AG08396 (cell line): ENCODE data around the gene ZMYND11.

ENCODE experiments used
- DNase-seq: peaks from one replicate; pipeline ENCODE4 v3.0.0; 2012; ENCODE audit warnings: low spot score, mixed read lengths

Gene ZMYND11

DNA sequence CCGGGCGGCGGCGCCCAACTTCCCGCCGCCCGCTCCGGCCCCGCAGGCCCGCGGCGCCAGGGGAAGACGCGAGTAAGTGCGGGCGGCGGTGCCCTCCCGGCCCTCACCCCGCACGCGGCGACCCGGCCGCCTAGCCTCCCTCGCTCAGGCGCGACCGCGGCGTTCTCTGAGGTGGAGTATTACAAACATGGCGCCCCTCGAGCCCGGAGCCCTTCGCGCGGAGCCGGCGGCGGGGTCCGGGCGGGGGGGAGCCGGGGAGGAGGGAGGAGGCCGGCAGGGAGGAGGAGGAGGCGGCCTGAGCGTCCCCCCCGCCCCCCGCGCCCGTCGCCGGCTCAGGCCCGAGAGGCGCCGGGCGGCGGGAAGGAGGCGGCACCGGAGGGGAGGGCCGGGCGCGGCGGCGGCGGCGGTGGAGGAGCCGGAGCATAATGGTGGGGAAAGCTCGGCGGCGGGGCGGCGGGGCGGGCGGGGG is at the start of gene ZMYND11:
ZMYND11 (plus strand) TSS at position 324 of the 469 bp plus-strand sequence. CDS start 44,558 bp downstream, outside the sequence.
- peak; percentile 84 for DNase-seq

DNA sequence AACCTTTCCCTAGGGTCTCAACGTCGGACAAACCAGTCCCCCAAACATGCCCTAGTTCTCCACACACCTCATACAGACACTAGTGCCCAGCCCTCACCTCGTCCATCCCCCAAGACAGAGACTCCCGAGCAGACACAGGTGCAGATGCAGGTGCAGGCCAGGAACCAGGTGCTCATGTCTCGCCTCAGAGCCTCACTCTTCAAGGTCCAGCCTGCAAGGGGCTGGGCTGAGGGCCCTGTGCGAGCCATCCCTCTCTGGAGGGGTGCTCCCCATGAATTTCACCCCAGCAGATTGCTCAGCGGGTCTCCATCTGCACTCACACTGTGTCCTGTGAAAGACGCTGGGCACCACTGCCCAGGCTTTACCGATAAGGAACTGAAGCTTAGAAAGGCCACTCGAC is 49.2 kb upstream of the ZMYND11 start:
- no peak for DNase-seq

DNA sequence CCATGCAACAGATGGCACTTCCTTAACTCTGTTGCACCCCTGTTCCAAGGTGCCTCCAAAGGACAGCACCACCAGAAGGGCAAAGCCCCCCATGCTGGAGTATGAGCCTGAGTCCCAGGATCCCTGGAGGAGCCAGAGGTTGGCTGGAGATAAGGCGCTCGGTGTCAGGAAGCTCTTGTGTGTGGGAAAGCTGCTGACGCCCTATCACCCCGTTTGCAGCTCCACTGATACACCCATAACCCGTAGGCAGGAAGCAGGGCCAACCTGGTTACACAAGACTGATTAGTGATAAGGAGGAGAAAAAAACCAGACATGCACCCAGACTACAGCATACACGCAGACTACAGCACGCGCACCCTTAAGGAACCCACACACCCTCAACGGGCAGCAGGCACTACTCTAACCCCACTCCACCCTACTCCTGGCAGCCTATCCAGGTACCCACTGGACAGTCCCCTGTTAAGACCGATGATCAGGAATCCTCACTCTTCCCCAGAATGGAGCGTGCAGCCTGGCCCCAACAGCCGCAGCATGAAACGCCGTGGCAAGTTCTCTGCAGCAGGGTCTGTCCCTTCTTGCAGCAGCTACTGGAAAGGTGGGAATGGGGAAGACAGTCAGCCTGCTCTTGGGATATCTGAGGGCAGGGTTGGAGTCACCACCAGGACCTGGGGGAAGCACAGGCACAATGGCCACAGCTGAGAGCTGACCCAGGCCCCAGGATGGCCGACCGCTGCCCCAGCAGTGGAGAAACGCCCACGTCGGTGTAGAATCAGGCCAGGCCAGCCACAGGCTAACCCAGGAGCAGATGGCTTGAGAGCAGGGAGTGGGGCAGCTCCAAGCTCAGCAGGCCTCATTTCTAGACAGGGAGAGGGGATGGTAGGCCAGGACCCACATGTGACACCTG is 47.8 kb upstream of the ZMYND11 start:
- no peak for DNase-seq

DNA sequence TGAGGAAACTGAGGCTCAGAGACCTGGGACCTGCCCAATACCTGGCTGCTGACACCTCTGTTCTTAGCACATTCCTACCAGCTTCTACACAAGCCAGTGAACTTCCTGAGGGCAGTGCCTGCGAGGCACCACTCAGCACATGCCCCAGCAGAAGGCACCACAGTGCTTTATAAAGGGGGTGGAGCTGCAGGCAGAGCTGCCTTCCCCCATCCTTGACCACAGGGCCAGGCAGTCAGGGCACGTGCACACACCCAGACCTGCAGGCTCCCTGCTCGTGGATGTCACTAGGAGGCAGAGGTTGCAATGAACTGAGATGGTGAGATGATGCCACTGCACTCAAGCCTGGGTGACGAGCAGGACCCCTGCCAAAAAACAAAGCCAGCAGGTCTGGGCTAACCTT is 47.0 kb upstream of the ZMYND11 start:
- no peak for DNase-seq

DNA sequence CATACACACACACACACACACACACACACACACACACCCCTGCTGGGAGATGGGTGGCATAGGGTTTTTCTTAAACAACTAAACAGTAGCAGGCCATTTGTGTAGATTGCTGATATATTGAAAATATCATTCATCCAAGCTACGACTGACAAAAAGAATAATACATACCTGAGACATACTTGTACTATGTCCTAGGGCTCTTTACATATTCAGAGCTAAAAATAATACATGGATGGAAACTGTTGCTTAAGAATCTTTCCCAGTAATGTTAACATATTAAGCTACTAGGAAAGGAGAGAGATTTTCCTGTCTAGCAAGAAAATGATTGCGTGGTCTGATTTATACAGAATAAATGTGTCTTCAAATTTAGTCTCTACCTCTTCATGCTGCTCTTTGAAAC is 46.0 kb upstream of the ZMYND11 start:
- DNase-seq: no peak

DNA sequence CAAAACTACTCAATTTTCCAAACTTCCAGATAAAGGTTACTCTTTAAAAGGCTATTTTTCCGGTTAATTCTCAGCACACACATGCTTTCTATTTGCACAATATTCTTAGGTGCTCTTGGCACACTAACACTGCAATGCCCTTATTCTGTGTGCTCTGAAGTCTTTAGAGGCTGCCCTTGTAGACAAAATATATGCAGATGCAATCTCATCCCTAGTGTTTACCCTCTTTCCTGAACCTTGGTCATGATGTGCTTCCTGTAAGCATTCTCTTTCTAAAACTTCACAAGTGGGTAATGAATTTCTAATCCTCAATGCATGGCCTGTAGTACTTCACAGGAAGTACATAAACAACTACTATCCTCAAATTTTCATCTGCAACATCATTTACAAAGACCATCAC is 45.1 kb upstream of the ZMYND11 start:
- no peak for DNase-seq

DNA sequence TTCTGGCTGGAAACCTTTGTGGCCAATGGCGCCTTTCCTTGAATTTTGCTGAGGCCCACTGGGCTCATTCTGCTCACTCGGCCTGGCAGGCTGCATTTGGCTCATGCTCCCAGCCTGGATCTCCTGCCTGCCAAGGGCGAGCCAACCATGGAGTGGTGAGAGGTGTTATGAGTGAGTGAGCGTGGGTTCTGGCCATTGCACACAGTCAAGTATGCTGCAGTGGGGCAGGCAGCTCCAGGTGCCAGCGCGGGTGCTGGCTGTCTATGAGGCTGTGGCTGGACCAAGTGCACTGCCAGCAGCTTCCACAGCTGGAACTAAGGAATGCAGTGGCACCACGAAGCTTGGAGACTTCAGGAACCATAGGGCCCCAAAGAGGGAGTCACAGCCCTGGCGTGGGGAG is 43.9 kb upstream of the ZMYND11 start:
- DNase-seq: no peak

DNA sequence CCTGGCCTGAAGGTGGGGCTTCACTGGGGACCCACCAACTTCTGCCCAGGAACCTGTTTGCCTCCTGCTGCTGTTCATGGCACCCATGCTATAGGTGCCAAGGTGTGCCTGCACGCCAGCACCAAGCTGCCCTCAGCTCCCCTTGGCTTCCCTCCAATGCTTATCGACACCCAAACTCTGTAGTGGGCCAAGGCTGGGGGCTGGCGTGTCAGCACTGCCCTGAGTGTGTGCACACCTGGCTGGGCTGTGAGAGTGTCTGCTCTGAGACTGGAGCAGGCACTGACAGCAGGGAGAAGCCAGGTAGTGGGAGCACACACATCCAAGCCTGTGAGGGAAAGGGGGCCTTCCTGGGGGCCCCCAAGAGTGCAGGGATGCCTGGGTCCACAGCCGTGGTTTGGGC is 43.1 kb upstream of the ZMYND11 start:
- no peak for DNase-seq

DNA sequence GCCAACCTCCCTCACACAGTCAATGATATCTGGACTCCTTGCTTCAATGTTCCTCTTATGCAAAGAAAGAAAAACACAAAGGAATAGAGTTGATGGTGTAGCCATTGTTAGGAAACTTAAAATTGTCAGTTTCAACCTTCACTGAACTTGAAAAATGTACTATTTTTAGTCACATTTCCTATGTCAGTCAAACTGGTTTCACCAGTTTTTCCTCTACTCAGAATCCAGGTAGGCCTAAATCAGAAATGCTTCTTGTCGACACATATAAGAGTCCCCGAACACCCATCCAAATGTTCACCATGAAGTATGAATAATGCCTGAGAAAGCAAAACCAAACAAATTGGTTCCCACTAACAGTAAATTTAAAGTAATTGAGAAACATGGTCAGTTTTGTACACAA is 42.4 kb upstream of the ZMYND11 start:
- no peak for DNase-seq

DNA sequence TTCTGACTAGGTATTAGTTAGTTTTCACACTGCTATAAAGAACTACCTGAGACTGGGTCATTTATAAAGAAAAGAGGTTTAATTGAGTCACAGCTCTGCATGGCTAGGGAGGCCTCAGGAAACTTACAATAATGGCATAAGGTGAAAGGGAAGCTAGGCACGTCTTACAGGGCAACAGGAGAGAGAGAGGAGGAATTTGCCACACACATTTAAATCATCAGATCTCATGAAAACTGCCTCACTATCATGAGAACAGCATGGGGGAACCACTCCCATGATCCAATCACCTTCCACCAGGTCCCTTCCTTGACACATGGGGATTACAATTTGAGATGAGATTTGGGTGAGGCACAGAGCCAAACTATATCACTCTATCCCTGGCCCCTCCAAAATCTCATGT is 40.6 kb upstream of the ZMYND11 start:
- no peak for DNase-seq

DNA sequence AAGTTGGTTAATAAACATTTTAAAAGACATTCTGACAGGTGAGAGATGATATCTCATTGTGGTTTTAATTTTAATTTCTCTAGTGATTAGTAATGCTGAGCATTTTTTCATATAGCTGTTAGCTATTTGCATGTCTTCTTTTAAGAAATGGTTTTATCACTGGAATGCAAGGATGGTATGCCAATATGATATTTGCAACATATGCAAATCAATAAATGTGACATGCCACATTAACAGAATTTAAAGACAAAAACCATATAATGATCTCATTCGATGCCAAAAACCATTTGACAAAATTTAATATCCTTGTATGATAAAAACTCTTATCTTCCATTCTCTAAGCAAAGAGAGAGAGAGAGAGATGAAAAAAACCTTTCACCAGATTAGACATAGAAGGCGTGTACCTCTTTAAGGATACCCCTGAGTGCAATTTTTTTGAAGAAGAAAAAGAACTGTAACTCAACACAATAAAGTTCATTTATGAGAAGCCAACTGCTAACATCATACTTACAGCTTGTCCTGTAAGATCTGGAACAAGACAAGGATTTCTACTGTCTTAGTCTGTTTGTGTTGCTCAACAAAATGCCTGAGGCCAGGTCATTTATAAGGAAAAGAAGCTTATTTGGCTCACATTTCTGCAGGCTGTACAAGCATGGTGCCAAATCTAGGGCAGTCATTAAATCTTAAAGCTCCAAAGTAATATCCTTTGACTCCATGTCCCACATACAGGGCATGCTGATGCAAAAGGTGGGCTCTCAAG is 39.7 kb upstream of the ZMYND11 start:
- no peak for DNase-seq

DNA sequence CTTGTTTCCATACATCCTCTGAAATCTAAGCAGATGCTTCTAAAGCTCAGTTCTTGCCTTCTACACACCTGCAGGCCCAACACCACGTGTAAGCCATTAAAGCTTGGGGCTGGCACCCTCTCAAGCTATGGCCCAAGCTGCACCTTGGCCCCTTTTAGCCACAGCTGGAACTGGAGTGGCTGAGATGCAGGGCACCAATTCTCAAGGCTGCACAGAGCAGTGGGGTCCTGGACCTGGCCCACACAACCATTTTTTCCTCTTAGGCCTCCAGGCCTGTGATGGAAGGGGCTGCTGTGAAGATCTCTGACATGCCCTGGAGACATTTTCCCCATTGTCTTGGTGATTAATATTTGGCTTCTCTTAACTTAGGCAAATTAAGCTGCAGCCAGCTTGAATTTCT is 38.8 kb upstream of the ZMYND11 start:
- no peak for DNase-seq

DNA sequence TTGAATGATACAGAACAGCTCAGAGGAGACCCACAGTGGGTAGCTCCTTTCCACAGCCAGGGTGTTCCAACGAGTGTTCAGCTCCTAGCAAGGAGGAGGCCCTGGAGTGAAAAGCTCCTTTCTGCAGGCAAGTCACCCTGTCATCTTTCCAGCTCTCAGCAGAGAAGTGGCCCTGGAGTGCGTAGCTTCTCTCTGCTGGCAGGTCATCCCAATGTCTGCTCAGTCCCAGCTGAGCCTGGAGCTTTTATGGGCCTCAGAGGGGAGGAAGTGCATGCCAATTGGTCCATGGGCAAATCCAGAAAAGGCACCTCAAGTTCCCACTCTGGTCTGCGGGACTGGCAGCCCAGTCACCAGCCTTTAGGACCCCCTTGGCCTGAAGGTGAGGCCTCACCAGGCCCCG is 30.8 kb upstream of the ZMYND11 start:
- DNase-seq: no peak

DNA sequence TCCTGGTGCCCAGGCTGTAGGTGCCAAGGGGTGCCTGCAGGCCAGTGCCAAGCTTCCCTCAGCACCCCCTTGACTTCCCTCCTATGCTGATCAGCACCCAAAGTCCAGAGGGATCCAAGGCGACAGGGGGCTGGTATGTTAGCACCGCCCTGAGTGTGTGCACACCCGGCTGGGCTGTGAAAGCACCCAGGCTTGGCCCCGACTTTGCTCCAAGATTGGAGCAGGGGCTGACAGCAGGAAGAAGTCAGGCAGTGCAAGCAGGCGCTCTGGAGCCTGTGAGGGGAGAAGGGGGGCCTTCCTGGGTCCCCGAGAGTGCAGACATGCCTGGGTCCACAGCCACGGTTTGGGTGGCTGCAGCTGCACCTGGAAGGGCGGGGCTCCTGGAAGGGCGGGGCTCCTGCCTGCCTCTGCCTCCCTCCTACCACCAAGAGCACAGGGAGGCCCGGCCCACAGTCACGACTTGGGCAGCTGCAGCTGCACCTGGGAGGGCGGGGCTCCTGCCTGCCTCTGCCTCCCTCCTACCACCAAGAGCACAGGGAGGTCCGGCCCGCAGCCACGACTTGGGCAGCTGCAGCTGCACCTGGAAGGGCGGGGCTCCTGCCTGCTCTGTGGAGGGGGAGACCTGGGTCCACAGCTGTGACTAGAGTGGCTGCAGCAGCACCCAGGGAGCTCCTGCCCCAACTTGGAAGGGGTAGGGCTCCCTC is 30.2 kb upstream of the ZMYND11 start:
- DNase-seq: no peak

DNA sequence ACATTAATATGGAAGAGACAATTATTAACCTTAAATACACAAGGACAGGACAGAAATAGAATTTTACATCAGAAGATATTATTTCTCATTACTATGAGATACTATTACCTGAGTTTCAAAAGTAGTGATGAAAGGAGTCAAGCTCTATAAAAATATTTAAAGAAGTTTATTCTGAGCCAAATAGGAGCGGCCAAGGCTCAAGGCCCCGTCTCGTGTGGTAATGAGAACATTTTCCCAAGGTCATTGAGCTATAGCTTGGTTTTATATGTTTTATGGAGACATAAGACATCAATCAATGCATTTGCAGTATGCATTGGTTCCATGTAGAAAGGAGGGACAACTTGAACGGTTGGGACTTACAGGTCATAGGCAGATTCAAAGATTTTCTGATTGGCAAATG is 29.4 kb upstream of the ZMYND11 start:
- DNase-seq: no peak

DNA sequence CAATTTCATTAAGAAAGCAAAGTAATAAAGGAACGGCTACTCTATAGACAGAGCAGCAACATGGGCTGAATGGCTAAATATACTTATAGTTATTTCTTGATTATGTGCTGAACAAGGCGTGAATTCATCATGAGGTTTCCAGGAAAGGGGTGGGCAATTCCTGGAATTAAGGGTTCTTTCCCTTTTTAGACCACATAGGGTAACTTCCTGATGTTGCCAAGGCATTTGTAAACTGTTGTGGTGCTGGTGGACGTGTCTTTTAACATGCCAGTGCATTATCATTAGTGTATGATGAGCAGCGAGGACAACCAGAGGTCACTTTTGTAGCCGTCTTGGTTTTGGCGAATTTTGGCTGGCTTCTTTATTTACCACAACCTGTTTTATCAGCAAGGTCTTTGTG is 28.5 kb upstream of the ZMYND11 start:
- no peak for DNase-seq

DNA sequence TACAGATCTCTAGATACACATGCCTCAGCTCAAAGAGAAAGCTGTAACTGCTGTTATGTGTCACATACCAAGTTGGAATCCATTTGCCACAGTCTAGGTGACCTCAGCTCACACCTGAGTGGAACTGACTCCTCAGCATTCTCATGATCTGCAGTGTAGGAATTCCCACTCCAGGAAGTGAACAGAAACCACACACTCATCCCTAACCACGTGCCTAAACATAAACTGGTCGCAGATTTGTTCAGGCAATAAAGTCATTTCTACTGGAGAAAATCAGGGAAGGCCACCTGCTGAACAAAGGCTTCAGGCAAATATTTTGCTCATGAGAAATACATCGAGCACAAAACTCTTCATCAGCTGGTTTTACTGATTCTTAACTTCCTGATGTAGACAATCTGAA is 23.0 kb upstream of the ZMYND11 start:
- DNase-seq: no peak

DNA sequence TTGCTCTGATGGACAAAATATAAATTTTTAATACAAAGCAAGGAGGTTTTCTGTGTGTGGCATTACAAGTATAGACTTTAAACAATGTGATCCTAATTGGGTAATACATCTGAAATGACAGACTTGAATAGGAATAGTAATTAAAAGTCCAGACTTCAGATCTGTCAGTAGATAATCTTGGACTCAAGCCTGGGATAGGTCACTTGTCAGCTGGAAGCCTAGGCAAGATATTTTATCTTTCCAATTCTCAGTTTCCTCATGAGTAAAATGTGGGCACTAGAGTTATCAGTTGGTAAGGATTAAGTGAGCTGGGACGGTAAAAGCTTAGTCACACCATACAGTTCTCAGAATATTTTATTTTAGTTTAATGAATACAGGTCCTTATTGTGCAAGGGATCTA is 10.4 kb upstream of the ZMYND11 start:
- no peak for DNase-seq

DNA sequence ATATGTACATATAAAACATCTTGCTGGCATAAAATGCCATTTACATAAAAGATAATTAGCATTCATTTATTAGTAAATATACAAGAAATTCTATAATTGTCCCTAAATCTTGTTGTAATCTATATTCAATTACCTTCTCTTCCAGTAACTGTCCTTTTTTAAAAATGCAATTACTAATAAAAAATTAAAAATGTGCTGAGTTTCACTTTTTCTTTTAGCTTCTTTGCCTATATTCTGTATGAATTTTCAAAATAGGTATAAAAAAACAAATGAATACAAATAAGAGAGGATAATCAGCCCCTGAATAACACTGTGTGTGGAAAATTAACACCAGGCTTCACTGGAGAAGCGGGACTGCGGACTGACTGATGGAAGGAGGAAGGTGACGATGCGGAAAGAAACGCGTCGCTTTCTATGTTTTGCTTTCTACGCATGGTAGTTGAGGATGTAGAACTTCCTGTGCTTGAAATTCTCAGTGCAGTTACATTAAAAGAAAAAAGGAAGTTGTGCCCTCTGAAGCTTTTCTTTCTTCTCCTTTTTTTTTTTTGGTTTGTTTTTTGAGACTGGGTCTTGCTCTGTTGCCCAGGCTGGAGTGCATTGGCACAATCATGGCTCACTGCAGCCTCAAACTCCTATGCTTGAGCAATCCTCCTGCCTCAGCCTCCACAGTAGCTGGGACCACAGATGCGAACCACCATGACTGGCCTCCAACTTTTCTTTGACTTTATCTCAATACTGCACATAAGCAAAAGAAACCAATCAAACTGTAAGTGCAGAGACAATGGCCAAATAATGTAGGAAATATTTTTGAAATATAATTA is 7.4 kb upstream of the ZMYND11 start:
- no peak for DNase-seq

DNA sequence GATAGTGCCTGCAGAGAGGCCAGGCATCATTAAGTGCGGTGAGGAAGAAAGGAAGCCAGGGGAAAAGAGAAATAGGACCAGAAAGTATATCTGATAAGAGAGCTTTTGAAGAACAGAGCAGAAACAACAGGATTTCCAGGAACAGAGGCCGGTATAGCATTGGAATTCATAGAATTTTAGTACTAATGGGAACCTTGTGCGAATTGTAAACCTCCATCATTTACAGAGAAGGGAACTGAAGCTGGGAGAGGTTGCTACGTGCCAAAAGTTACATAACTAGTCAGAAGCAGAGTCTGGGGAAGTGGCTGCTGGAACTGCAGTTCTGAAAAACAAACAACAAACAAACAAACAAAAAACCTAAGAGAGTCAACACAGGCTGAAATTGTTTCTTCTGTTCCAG is 5.4 kb upstream of the ZMYND11 start:
- no peak for DNase-seq
